Progenitor cell of endocrine pancreas (in vitro differentiated cells): ENCODE measurements around the gene ULK4. TPM values are rescaled to one million over a fixed set of nuclear protein-coding genes. Genes with fewer than 3 reads are reported as not detected.

Experiments used
- DNase-seq: peaks from one replicate; pipeline ENCODE4 v3.0.0; 2021; ENCODE audit warnings: low spot score; ENCODE audit not compliant: unreplicated experiment
- H3K27ac Mint-ChIP-seq: 2 replicates; pipeline ENCODE4 v1.8.0; 2021; ENCODE audit warnings: mild to moderate bottlenecking, moderate library complexity, mixed read lengths
- H3K27me3 Mint-ChIP-seq: 2 replicates; pipeline ENCODE4 v1.8.0; 2021; ENCODE audit warnings: mixed read lengths
- H3K36me3 Mint-ChIP-seq: 2 replicates; pipeline ENCODE4 v1.8.0; 2022; ENCODE audit warnings: mixed read lengths; ENCODE audit not compliant: insufficient read depth
- H3K4me1 Mint-ChIP-seq: 2 replicates; pipeline ENCODE4 v1.8.0; 2021; ENCODE audit warnings: low read depth, mixed read lengths
- H3K4me3 Mint-ChIP-seq: 2 replicates; pipeline ENCODE4 v1.8.0; 2021; ENCODE audit warnings: low read depth, mild to moderate bottlenecking, moderate library complexity, mixed read lengths
- H3K9me3 Mint-ChIP-seq: 2 replicates; pipeline ENCODE4 v1.8.0; 2021; ENCODE audit warnings: low read depth, mixed read lengths
- total RNA-seq: library from RNA; stranded (reverse); gene quantifications from 2 replicates; pipeline ENCODE4 v1.2.1, GENCODE V29; 2021
- TF ChIP-seq, protein P1 (sequence below): fragments of 200-600 bp; sonication (generic); IDR thresholded peaks from one replicate; pipeline ENCODE4 v1.5.0; 2021; ENCODE audit warnings: antibody characterized with exemption, mild to moderate bottlenecking; ENCODE audit not compliant: unreplicated experiment

The ULK4 gene
- total RNA-seq, 1 donor from 2014 or later = 14.2 TPM

DNA sequence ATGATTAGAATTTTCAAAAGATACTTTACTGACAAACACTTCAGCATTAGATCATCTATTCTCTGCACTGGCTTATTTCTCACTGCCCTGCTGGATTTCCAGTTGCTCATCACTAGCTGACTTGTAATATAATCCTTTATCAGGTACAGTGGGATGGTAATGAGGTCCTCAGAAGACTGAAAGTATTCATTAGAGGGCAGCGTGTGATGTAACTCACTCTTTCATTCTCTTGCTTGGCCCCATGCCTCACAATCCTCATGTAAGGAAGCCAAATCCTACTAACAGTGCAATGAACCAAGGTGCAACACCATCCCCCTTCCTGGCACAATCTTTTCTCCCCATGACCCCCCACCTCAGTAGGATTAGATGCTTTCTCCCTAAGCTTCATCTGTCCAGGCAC lies 472.7 kb downstream of the ULK4 start:
- no peak overlapping the region for H3K27ac Mint-ChIP-seq
- no peaks in the 10 kb centered on the region for H3K27me3 Mint-ChIP-seq
- no peaks in the 10 kb centered on the region for H3K9me3 Mint-ChIP-seq
- DNase-seq = no peak
- H3K4me3 Mint-ChIP-seq = no peak overlapping the region
- H3K36me3 Mint-ChIP-seq = no peaks in the 10 kb centered on the region
- H3K4me1 Mint-ChIP-seq = no peaks in the 10 kb centered on the region
- TF ChIP-seq, protein P1, sequence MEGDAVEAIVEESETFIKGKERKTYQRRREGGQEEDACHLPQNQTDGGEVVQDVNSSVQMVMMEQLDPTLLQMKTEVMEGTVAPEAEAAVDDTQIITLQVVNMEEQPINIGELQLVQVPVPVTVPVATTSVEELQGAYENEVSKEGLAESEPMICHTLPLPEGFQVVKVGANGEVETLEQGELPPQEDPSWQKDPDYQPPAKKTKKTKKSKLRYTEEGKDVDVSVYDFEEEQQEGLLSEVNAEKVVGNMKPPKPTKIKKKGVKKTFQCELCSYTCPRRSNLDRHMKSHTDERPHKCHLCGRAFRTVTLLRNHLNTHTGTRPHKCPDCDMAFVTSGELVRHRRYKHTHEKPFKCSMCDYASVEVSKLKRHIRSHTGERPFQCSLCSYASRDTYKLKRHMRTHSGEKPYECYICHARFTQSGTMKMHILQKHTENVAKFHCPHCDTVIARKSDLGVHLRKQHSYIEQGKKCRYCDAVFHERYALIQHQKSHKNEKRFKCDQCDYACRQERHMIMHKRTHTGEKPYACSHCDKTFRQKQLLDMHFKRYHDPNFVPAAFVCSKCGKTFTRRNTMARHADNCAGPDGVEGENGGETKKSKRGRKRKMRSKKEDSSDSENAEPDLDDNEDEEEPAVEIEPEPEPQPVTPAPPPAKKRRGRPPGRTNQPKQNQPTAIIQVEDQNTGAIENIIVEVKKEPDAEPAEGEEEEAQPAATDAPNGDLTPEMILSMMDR = no peak

DNA sequence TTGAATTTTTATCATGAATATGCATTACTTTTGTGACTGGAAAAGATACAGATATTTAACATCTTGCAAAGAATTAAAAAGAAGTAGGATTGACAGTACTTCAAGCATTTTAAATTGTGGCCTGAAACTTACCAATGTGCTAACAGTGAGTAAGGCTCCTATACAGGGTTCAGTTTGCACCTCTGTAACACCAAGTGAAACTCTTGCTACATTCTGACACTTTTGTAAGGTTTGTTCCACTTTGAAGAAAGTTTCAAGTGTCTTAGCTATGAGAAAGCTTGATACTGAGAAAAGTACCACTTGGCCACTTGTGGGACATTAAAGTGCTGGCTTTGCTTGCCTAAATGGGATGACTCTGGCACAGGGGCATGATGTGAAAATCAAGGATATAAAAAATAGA lies 473.4 kb downstream of the ULK4 start:
- DNase-seq = no peak
- no peak overlapping the region for H3K27ac Mint-ChIP-seq
- TF ChIP-seq, protein P1 = no peak
- H3K36me3 Mint-ChIP-seq = no peaks in the 10 kb centered on the region
- H3K4me1 Mint-ChIP-seq = no peaks in the 10 kb centered on the region
- H3K9me3 Mint-ChIP-seq = no peaks in the 10 kb centered on the region
- H3K4me3 Mint-ChIP-seq = no peak overlapping the region
- H3K27me3 Mint-ChIP-seq = no peaks in the 10 kb centered on the region

DNA sequence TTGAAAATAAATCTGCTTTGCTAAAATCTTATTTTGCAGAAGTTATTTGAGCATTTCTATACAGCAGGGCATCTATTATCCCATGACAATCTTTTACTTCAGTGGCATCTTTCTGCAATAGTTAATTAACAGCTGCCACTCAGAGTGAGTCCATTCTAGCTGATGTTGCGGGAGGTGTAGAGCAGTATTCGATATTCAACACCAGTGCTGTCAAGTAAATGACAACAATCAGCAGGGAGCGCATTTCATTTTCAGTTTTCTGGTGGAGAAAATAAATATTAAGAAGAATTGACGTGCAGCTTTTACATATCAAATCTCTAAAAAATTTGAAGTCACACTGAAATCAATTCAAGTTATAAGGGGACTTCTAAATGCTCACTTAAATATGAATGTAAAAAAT lies 476.4 kb downstream of the ULK4 start:
- TF ChIP-seq, protein P1 = no peak
- H3K27me3 Mint-ChIP-seq = no peaks in the 10 kb centered on the region
- no peaks in the 10 kb centered on the region for H3K4me1 Mint-ChIP-seq
- no peak for DNase-seq
- peaks cover 1% of the 10 kb centered on the region for H3K9me3 Mint-ChIP-seq
- no peak overlapping the region for H3K27ac Mint-ChIP-seq
- no peak overlapping the region for H3K4me3 Mint-ChIP-seq
- H3K36me3 Mint-ChIP-seq = no peaks in the 10 kb centered on the region

DNA sequence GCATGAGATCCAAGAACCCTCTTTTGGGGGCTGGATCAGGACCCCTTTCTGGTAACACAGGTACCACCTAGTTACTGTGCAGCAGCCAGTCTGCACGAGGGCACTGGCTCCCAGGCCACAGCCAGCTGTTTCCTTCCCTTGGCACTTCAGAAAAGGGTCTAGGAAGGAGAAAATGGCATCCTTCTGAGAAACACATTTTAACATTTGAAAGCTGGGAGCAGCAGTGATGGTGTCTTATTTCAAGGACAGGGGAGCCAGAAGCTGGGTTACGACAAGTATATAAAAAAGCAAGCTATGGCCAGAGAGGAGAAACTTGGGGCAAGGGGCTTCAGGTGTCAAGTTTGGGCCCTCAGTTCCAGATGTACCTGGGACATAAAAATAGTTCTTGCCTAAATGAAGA lies 479.8 kb downstream of the ULK4 start:
- Mint-ChIP-seq H3K27ac (no peak overlapping the region), H3K4me1 (peaks cover 4% of the 10 kb centered on the region), H3K4me3 (no peak overlapping the region), H3K9me3 (peaks cover 3% of the 10 kb centered on the region), H3K36me3 (no peaks in the 10 kb centered on the region), H3K27me3 (no peaks in the 10 kb centered on the region)
- TF ChIP-seq, protein P1 = no peak
- DNase-seq = no peak

DNA sequence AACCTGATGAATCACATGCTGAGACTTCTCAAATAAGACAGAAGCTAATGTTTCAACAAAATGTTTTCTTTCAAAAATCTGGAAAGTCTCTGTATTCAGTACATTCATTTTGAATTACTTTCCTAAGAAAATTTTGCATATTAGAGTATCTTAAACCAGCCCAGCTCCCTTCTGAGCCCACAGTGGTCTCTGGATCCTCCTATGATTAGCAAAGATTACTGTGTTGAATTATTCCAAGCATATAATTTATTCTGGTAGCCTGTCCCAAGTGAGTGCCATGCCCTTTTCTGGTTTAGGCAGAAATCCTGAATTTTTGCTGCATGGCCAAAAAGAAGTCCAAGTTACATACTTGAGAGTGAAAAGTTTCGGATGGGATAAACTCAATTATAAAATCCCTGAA lies 483.6 kb downstream of the ULK4 start:
- no peak for DNase-seq
- peaks cover 4% of the 10 kb centered on the region for H3K4me1 Mint-ChIP-seq
- TF ChIP-seq, protein P1 = no peak
- H3K9me3 Mint-ChIP-seq = peaks cover 14% of the 10 kb centered on the region
- H3K4me3 Mint-ChIP-seq = no peak overlapping the region
- no peaks in the 10 kb centered on the region for H3K27me3 Mint-ChIP-seq
- H3K27ac Mint-ChIP-seq = no peak overlapping the region
- peaks cover 2% of the 10 kb centered on the region for H3K36me3 Mint-ChIP-seq
